HG02763 (cell line): ENCODE data around the gene SLC38A10.
A peak's percentile ranks its signal among the peaks of the same experiment; 100 is the strongest.

Experiments
- ATAC-seq: cut with Tn5 transposase; IDR thresholded peaks from one replicate; pipeline ENCODE4 v1.9.1; 2021; ENCODE audit warnings: mild to moderate bottlenecking, moderate library complexity; ENCODE audit not compliant: unreplicated experiment

SLC38A10 gene

DNA sequence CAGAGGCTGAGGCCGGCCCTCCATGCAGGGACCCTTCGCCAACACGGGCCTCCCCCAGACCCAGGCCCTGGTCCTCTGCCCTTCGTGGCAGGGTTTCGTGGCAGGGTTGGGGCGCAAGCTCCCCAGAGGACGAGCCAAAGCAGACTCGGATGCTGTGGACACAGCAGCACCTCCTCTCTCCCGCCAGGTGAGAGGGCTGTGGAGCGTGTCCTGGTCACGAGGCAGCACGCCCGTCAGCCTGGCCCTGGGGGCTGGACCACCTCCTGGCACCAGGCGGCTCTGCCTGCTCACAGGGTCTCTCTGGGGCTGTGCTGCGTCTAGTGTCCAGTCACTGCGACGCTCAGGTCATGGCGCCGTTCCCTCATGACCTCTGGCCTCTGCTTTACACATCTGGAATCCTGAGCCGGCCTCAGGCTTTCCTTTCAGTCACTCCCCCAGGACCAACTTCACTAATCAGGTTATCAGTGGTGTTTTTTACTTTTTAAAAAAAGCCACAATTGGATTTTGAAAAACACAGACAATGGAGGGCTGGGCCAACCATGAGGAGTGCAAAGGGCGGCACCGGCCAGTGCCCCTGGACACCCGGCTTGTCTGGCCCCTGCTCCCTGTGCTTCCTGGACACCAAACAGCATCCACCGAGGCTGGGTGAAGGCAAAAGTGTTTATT is 50.6 kb downstream of the SLC38A10 start:
- ATAC-seq, result no peak

DNA sequence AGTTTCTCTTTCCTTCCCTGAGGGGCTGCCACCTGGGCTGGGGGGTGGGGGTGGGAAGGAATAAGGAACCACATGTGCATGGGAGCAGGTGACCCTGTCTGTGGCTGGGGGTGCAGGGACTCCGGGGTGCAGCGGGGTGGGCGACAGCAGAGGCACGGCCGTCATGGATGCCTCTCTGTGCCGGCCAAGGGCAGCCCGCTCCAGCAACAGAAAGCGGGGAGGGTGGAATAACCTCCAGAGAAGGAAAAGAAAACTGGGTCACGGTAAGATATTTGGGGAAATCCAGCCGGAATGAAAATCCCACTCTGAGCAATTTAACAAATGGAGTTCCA is 51.8 kb downstream of the SLC38A10 start:
- no peak for ATAC-seq

GRCh38 chr17:81242421-81243332 is 52.4 kb downstream of the SLC38A10 start:
- no peak for ATAC-seq

GRCh38 chr17:81241648-81242420 is 53.3 kb downstream of the SLC38A10 start:
- ATAC-seq, result no peak

- ATAC-seq, result no peak
Measured at GRCh38 chr17:81241203-81241602, 53.9 kb downstream of the SLC38A10 start.

DNA sequence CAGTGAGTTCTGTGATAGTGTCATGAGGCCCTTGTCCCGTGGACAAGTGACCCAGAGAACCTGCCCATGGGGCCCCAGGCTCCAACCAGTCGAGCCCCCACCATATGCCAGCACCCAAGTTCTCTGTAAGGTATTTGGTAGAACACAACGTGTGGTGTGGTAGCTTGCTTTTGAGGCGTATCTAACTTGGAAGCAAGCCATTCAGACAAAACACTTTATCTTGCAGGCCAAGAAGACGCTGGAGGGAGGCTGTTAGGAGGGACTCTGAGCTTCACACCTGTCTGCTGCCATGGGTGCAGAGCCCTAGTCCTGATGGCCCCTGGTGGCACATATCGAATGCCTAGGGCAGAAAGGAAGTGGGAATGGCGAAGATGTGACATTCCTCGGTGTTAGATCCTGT is 54.3 kb downstream of the SLC38A10 start:
- ATAC-seq, result no peak

DNA sequence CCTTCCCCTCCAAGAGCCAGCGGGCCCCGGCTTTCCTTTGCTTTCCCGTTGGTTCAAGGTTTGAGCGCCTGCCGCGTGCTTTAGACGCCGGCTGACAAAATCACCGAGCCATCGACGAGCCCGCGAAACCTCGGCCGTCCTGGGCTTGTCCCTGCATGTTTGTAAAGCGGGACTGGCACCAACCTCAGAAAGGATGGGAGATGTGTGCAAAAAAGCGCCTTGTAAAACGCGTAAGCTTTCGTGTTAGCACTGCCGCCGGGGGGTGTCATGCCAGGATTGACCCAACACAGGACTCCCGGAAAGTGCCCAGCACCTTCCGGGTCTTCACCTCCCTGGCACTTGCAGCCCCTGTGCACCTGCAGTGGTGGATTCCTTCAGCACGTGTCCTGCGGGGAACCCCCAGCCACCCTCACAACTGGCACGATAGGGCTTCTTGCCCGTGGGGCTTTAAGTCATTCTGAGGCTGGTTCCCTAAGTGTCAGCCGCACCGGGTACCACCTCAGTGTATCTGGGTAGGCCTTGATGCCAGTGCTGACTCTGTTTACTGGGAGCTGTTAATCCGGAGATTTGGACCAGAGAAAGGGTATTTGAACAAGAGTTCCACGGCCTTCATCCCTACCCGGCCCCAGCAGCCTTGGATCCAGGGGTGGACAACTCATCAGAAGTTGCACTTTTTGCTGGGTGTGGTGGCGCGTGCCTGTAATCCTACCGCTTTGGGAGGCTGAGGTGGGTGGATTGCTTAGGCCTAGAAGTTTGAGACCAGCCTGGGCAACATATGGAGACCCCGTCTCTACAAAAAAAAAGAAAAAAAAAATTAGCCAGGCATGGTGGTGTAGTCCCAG is 55.2 kb downstream of the SLC38A10 start:
- no peak for ATAC-seq

GRCh38 chr17:81238815-81239713 is 56.0 kb downstream of the SLC38A10 start, which contains the start of the genes NDUFAF8 and TEPSIN:
TSS of gene NDUFAF8 (plus strand) at chr17:81239318. CDS start at chr17:81239364, 46 bp downstream.
TSS of gene TEPSIN (minus strand) at chr17:81239055. CDS start at chr17:81239033, 22 bp downstream.
- ATAC-seq, result peak; percentile 83

DNA sequence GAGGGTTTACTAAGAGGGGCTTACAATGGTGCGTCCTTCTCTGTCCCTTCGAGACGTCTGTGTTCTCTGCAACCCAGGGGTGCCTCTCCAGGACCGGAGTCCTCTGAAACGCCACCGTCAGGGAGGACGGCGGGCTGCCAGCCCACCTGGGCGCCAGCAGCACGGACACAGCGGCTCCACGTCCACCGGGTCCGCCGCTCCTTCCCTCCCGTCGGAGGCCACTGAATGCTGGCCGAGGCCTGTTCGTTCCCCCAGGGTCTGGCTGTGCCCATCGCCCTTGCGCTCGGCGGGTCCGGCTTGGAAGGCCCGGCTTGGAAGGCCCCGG is 56.7 kb downstream of the SLC38A10 start:
- ATAC-seq, result no peak

- no peak for ATAC-seq
Measured at GRCh38 chr17:81237591-81238489, 57.3 kb downstream of the SLC38A10 start.

GRCh38 chr17:81236784-81237183 is 58.3 kb downstream of the SLC38A10 start:
- ATAC-seq, result no peak

GRCh38 chr17:81235822-81236740 is 59.0 kb downstream of the SLC38A10 start:
- no peak for ATAC-seq

GRCh38 chr17:81234940-81235821 is 59.9 kb downstream of the SLC38A10 start:
- no peak for ATAC-seq

DNA sequence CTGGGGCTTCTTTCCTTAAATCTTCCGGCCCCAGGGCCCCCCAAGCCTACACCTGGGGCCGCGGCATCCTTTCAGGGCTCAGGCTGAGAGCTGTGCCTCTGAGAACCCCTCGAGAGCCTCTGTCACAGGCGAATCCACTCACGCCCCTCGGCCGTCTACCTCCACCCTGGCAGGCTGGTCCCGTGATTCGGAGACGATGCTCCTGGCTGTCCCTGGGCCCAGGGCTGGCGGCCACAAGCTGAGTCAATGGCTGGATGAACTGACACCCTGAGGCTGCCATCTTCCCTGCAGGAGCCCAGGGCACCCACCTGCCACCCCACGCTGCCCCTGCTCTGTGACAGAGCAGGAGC is 60.6 kb downstream of the SLC38A10 start:
- ATAC-seq, result no peak

- ATAC-seq, result no peak
Measured at GRCh38 chr17:81233811-81234505, 61.1 kb downstream of the SLC38A10 start.

GRCh38 chr17:81233316-81233715 is 61.8 kb downstream of the SLC38A10 start:
- no peak for ATAC-seq
